ENCODE measurements around the gene NUDT21.

The NUDT21 gene

DNA sequence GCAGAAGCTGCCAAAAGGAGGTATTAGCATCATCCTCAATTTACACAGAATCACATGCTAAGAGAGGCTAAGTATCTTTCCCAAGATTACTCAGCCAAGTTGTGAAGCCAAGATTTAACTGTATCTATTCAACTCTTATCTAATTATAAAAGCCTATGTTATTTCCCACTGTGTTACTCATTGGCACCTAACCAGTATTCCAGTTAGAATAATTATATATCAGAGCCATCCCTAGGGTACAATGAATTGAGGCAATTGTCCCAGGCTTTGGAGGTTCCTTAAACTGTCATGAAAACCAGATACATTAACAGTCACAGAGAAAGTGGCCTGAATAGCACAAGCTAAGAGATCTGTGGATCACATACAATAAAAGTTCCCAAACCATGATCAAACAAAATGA, 14.9 kb downstream of the NUDT21 start:
- Histone ChIP-seq H2AFZ (ENCODE audit: low read length) (no peak overlapping the region), H3K18ac (ENCODE audit: low read length) (no peak overlapping the region), H3K27ac (replicated peaks; ENCODE audit: low read length) (no peak overlapping the region), H2BK12ac (ENCODE audit: low read length) (no peak overlapping the region), H3K9ac (ENCODE audit: low read depth, low read length, poor library complexity) (no peak overlapping the region), H3K14ac (ENCODE audit: low read length) (no peak overlapping the region), H3K4me2 (ENCODE audit: insufficient read depth, low read length, poor library complexity, severe bottlenecking) (no peak overlapping the region), H3K4me1 (ENCODE audit: control insufficient read depth in 2 of 2, insufficient read depth in 1 of 2, low read depth in 1 of 2, low read length in 2 of 2) (no peaks in the 10 kb centered on the region), H3K4me3 (ENCODE audit: low read length in 2 of 2) (no peak overlapping the region), H3K4ac (ENCODE audit: low read length) (no peak overlapping the region), H3K23ac (ENCODE audit: low read depth, low read length, poor library complexity) (no peak overlapping the region), H3K36me3 (replicated peaks in 1 of 2; ENCODE audit: control insufficient read depth in 2 of 2, insufficient read depth in 2 of 2, low read length in 2 of 2) (peaks cover 6 to 93% of the 10 kb centered on the region in 2 donors), H3K79me1 (ENCODE audit: low read depth, low read length) (no peaks in the 10 kb centered on the region), H2AK5ac (ENCODE audit: low read depth, low read length) (no peak overlapping the region), H3K27me3 (ENCODE audit: control insufficient read depth in 3 of 3, insufficient read depth in 3 of 3, low read depth in 1 of 3, low read length in 3 of 3) (no peaks in the 10 kb centered on the region), H3K9me3 (replicated peaks in 1 of 2; ENCODE audit: control insufficient read depth in 2 of 2, insufficient read depth in 1 of 2, low read depth in 1 of 2, low read length in 2 of 2) (no peaks in the 10 kb centered on the region), H4K8ac (ENCODE audit: low read depth, low read length) (no peak overlapping the region), H4K91ac (ENCODE audit: low read depth, low read length, poor library complexity) (no peak overlapping the region), H2BK5ac (ENCODE audit: low read length) (no peak overlapping the region), H2BK15ac (ENCODE audit: low read length) (no peak overlapping the region), H2BK120ac (ENCODE audit: low read depth, low read length) (no peak overlapping the region)
- DNase-seq (ENCODE audit: low spot score), result no peak

DNA sequence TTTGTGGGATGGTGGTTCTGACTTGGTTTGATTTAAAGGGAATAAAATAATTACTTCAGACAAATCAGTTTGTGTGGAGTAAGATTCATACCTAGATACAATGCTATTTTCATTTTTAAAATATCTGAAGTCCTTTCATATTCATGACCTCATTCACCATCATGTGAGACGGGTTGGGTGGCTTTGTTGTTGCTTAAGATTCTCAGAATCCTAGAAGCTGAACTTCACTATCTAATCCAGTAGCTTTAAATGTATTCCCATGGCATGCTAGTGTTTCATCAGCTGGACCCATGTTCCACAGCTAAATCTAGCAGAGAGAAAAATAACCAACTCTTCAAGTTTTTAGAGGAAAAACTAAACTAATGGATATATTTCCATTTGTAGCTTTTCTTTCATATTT, 23.0 kb downstream of the NUDT21 start:
- Histone ChIP-seq H2AFZ (ENCODE audit: low read length) (no peak overlapping the region), H3K9me3 (replicated peaks in 1 of 2; ENCODE audit: control insufficient read depth in 2 of 2, insufficient read depth in 1 of 2, low read depth in 1 of 2, low read length in 2 of 2) (no peaks in the 10 kb centered on the region), H2BK120ac (ENCODE audit: low read depth, low read length) (no peak overlapping the region), H3K9ac (ENCODE audit: low read depth, low read length, poor library complexity) (no peak overlapping the region), H2AK5ac (ENCODE audit: low read depth, low read length) (no peak overlapping the region), H4K91ac (ENCODE audit: low read depth, low read length, poor library complexity) (no peak overlapping the region), H3K4me3 (ENCODE audit: low read length in 2 of 2) (no peak overlapping the region), H2BK12ac (ENCODE audit: low read length) (no peak overlapping the region), H2BK5ac (ENCODE audit: low read length) (no peak overlapping the region), H3K79me1 (ENCODE audit: low read depth, low read length) (no peaks in the 10 kb centered on the region), H3K23ac (ENCODE audit: low read depth, low read length, poor library complexity) (no peak overlapping the region), H3K14ac (ENCODE audit: low read length) (no peak overlapping the region), H4K8ac (ENCODE audit: low read depth, low read length) (no peak overlapping the region), H3K4ac (ENCODE audit: low read length) (no peak overlapping the region), H3K27me3 (ENCODE audit: control insufficient read depth in 3 of 3, insufficient read depth in 3 of 3, low read depth in 1 of 3, low read length in 3 of 3) (peaks cover 0 to 2% (median 0%) of the 10 kb centered on the region in 3 experiments), H3K27ac (replicated peaks; ENCODE audit: low read length) (no peak overlapping the region), H3K18ac (ENCODE audit: low read length) (no peak overlapping the region), H3K4me1 (ENCODE audit: control insufficient read depth in 2 of 2, insufficient read depth in 1 of 2, low read depth in 1 of 2, low read length in 2 of 2) (peaks cover 2 to 5% of the 10 kb centered on the region in 2 donors), H2BK15ac (ENCODE audit: low read length) (no peak overlapping the region), H3K4me2 (ENCODE audit: insufficient read depth, low read length, poor library complexity, severe bottlenecking) (no peak overlapping the region), H3K36me3 (replicated peaks in 1 of 2; ENCODE audit: control insufficient read depth in 2 of 2, insufficient read depth in 2 of 2, low read length in 2 of 2) (peaks cover 8 to 50% of the 10 kb centered on the region in 2 donors)
- no CpG with 5 or more reads among the region's 1 CpG for WGBS, 2 donors (ENCODE audit: extremely low coverage in 2 of 2, insufficient read length in 2 of 2, insufficient replicate concordance in 1 of 2)
- DNase-seq (ENCODE audit: low spot score), result no peak

DNA sequence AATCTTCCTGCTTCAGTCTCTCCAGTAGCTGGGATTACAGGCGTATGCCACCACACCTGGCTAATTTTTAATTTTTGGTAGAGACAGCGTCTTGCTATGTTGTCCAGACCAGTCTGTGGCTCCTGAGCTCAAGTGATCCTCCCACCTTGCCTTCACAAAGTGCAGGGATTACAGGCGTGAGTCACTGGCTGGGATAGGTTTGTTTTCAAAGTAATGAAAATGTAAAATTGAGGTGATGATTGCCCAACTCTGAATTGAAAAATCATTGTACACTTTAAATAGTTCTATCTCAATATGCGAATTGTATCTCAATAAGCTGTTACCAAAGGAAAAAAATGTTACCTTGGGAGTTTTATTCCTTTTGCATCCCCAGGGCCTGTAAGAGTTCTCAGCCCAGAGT, 24.5 kb downstream of the NUDT21 start:
- no peak overlapping the region for H3K9ac ChIP-seq (ENCODE audit: low read depth, low read length, poor library complexity)
- no peaks in the 10 kb centered on the region for H3K79me1 ChIP-seq (ENCODE audit: low read depth, low read length)
- no peak overlapping the region for H2BK5ac ChIP-seq (ENCODE audit: low read length)
- no peak overlapping the region for H2BK120ac ChIP-seq (ENCODE audit: low read depth, low read length)
- H3K4me1 ChIP-seq (ENCODE audit: control insufficient read depth in 2 of 2, insufficient read depth in 1 of 2, low read depth in 1 of 2, low read length in 2 of 2), result peaks cover 2 to 6% of the 10 kb centered on the region in 2 donors
- WGBS, 2 donors (ENCODE audit: extremely low coverage in 2 of 2, insufficient read length in 2 of 2, insufficient replicate concordance in 1 of 2), result no CpG with 5 or more reads among the region's 4 CpGs
- no peak overlapping the region for H3K4me3 ChIP-seq (ENCODE audit: low read length in 2 of 2)
- no peak overlapping the region for H2AFZ ChIP-seq (ENCODE audit: low read length)
- peaks cover 8 to 35% of the 10 kb centered on the region in 2 donors for H3K36me3 ChIP-seq (replicated peaks in 1 of 2; ENCODE audit: control insufficient read depth in 2 of 2, insufficient read depth in 2 of 2, low read length in 2 of 2)
- H2AK5ac ChIP-seq (ENCODE audit: low read depth, low read length), result no peak overlapping the region
- H4K91ac ChIP-seq (ENCODE audit: low read depth, low read length, poor library complexity), result no peak overlapping the region
- H3K27ac ChIP-seq (replicated peaks; ENCODE audit: low read length), result no peak overlapping the region
- H3K27me3 ChIP-seq (ENCODE audit: control insufficient read depth in 3 of 3, insufficient read depth in 3 of 3, low read depth in 1 of 3, low read length in 3 of 3), result peaks cover 0 to 2% (median 0%) of the 10 kb centered on the region in 3 experiments
- H4K8ac ChIP-seq (ENCODE audit: low read depth, low read length), result no peak overlapping the region
- no peak overlapping the region for H3K14ac ChIP-seq (ENCODE audit: low read length)
- H2BK15ac ChIP-seq (ENCODE audit: low read length), result no peak overlapping the region
- no peak for DNase-seq (ENCODE audit: low spot score)
- H3K18ac ChIP-seq (ENCODE audit: low read length), result no peak overlapping the region
- H3K4ac ChIP-seq (ENCODE audit: low read length), result no peak overlapping the region
- no peak overlapping the region for H2BK12ac ChIP-seq (ENCODE audit: low read length)
- no peak overlapping the region for H3K23ac ChIP-seq (ENCODE audit: low read depth, low read length, poor library complexity)
- no peaks in the 10 kb centered on the region for H3K9me3 ChIP-seq (replicated peaks in 1 of 2; ENCODE audit: control insufficient read depth in 2 of 2, insufficient read depth in 1 of 2, low read depth in 1 of 2, low read length in 2 of 2)
- no peak overlapping the region for H3K4me2 ChIP-seq (ENCODE audit: insufficient read depth, low read length, poor library complexity, severe bottlenecking)

DNA sequence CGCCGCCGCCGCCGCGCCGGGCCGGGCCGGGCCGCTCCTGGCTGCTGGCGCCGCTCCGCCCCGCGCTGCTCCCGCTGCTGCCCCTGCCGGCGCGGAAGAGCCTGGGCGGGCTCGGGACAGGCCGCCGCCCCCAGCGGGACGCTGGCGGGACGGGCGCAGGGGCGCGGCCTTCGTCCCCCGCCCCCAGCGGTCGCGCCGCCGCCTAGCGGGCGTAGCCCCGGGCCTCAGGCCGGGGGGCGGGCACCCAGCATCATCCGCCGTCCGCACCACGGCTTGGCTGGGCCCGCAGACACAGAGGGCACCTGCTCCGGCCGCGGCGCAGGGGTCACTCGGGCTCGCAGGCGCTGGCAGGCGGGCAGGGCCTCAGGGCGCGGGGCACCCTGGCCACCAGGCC, 25.7 kb downstream of the NUDT21 start, which contains the start of gene AMFR:
Gene AMFR, minus strand, starts transcription at position 107 of the 394 bp plus-strand sequence. CDS start 218 bp downstream, outside the sequence.
- no CpG with 5 or more reads among the region's 57 CpGs for WGBS, 2 donors (ENCODE audit: extremely low coverage in 2 of 2, insufficient read length in 2 of 2, insufficient replicate concordance in 1 of 2)
- Histone ChIP-seq H2BK120ac (ENCODE audit: low read depth, low read length) (no peak within 1 kb of the TSS), H4K8ac (ENCODE audit: low read depth, low read length) (no peak within 1 kb of the TSS), H4K91ac (ENCODE audit: low read depth, low read length, poor library complexity) (no peak within 1 kb of the TSS), H3K36me3 (replicated peaks in 1 of 2; ENCODE audit: control insufficient read depth in 2 of 2, insufficient read depth in 2 of 2, low read length in 2 of 2) (peaks cover 2 to 24% of the 10 kb centered on the region in 2 donors), H2BK15ac (ENCODE audit: low read length) (no peak within 1 kb of the TSS), H3K27me3 (ENCODE audit: control insufficient read depth in 3 of 3, insufficient read depth in 3 of 3, low read depth in 1 of 3, low read length in 3 of 3) (peaks cover 0 to 2% (median 0%) of the 10 kb centered on the region in 3 experiments), H3K9ac (ENCODE audit: low read depth, low read length, poor library complexity) (peak within 1 kb of the TSS; percentile 94), H3K27ac (replicated peaks; ENCODE audit: low read length) (peak within 1 kb of the TSS; percentile 42), H2BK5ac (ENCODE audit: low read length) (peak within 1 kb of the TSS; percentile 91), H3K18ac (ENCODE audit: low read length) (peak within 1 kb of the TSS; percentile 97), H3K4me2 (ENCODE audit: insufficient read depth, low read length, poor library complexity, severe bottlenecking) (peak within 1 kb of the TSS; percentile 81), H2AK5ac (ENCODE audit: low read depth, low read length) (no peak within 1 kb of the TSS), H3K4me1 (ENCODE audit: control insufficient read depth in 2 of 2, insufficient read depth in 1 of 2, low read depth in 1 of 2, low read length in 2 of 2) (peaks cover 2 to 6% of the 10 kb centered on the region in 2 donors), H2AFZ (ENCODE audit: low read length) (peak within 1 kb of the TSS; percentile 92), H3K9me3 (replicated peaks in 1 of 2; ENCODE audit: control insufficient read depth in 2 of 2, insufficient read depth in 1 of 2, low read depth in 1 of 2, low read length in 2 of 2) (no peaks in the 10 kb centered on the region), H3K4me3 (ENCODE audit: low read length in 2 of 2) (peak within 1 kb of the TSS; percentile 78 to 99), H3K23ac (ENCODE audit: low read depth, low read length, poor library complexity) (no peak within 1 kb of the TSS), H3K4ac (ENCODE audit: low read length) (no peak within 1 kb of the TSS), H2BK12ac (ENCODE audit: low read length) (no peak within 1 kb of the TSS), H3K14ac (ENCODE audit: low read length) (peak within 1 kb of the TSS; percentile 33), H3K79me1 (ENCODE audit: low read depth, low read length) (no peaks in the 10 kb centered on the region)
- peak; percentile 78 for DNase-seq (ENCODE audit: low spot score)

Data from neuronal stem cell (in vitro differentiated cells).